Measurements from ENCODE around the gene CCN2. TPM values are rescaled to one million over a fixed set of nuclear protein-coding genes. Genes with fewer than 3 reads are reported as not detected.

The CCN2 gene
- total and polyA plus RNA-seq, 2 experiments from 2014 or later = 147 to 300 TPM

- Histone ChIP-seq H3K4me1 (ENCODE audit: insufficient read depth) (no peaks in the 10 kb centered on the region), H3K9me2 (replicated peaks; ENCODE audit: insufficient read depth) (no peaks in the 10 kb centered on the region), H3K27me3 (peaks cover 24% of the 10 kb centered on the region), H2AFZ (no peak overlapping the region), H3K4me2 (no peak overlapping the region), H3K79me2 (no peaks in the 10 kb centered on the region), H3K9me3 (ENCODE audit: low read depth) (no peaks in the 10 kb centered on the region), H3K27ac (no peak overlapping the region), H3K4me3 (no peak overlapping the region), H3K36me3 (replicated peaks; ENCODE audit: insufficient read depth, low read depth) (no peaks in the 10 kb centered on the region), H4K20me1 (ENCODE audit: insufficient read depth, poor library complexity, severe bottlenecking) (no peaks in the 10 kb centered on the region)
- no peak for DNase-seq (ENCODE audit: low spot score)
- no peak for TF ChIP-seq CTCF (IDR thresholded peaks at IDR 0.05; ENCODE audit: poor library complexity)
Measured at GRCh38 chr6:131900231-131900630, 50.9 kb downstream of the CCN2 start.

GRCh38 chr6:131898718-131899117 lies 52.5 kb downstream of the CCN2 start:
- no peaks in the 10 kb centered on the region for H3K9me3 ChIP-seq (ENCODE audit: low read depth)
- no peaks in the 10 kb centered on the region for H3K9me2 ChIP-seq (replicated peaks; ENCODE audit: insufficient read depth)
- WGBS (ENCODE audit: low lambda C conversion rate, missing lambda C conversion rate) = 94% methylated on average over 1 of the region's 1 CpG
- H4K20me1 ChIP-seq (ENCODE audit: insufficient read depth, poor library complexity, severe bottlenecking) = no peaks in the 10 kb centered on the region
- H3K4me1 ChIP-seq (ENCODE audit: insufficient read depth) = peaks cover 7% of the 10 kb centered on the region
- no peak for DNase-seq (ENCODE audit: low spot score)
- H2AFZ ChIP-seq = no peak overlapping the region
- H3K27me3 ChIP-seq = peaks cover 24% of the 10 kb centered on the region
- no peak overlapping the region for H3K4me2 ChIP-seq
- H3K4me3 ChIP-seq = no peak overlapping the region
- no peak overlapping the region for H3K27ac ChIP-seq
- TF ChIP-seq EZH2 (IDR thresholded peaks at IDR 0.05; ENCODE audit: borderline replicate concordance) (no peak), CTCF (IDR thresholded peaks at IDR 0.05; ENCODE audit: poor library complexity) (no peak), EZH2phosphoT487 (IDR thresholded peaks at IDR 0.05; ENCODE audit: low read depth, severe bottlenecking, unreplicated experiment) (no peak)
- H3K36me3 ChIP-seq (replicated peaks; ENCODE audit: insufficient read depth, low read depth) = no peaks in the 10 kb centered on the region
- no peaks in the 10 kb centered on the region for H3K79me2 ChIP-seq

Other genes with a start within 250 kb of the CCN2 start
- not detected in 2 replicates for gene OR2A4, start 250.0 kb downstream of the CCN2 start, total RNA-seq
- gene OR2A4, start 250.0 kb downstream of the CCN2 start, polyA plus RNA-seq = 1.5 TPM in 1 of 2 replicates, not detected in the other
- gene CTAGE9, start 240.4 kb downstream of the CCN2 start, total RNA-seq = 0.20 and 0.80 TPM in 2 replicates
- gene CTAGE9, start 240.4 kb downstream of the CCN2 start, polyA plus RNA-seq = not detected in 2 replicates
- gene ENPP1, start 143.4 kb downstream of the CCN2 start, total RNA-seq = 86.9 and 91.4 TPM in 2 replicates
- 74.7 and 81.5 TPM in 2 replicates for gene ENPP1, start 143.4 kb downstream of the CCN2 start, polyA plus RNA-seq

All from hepatocyte (in vitro differentiated cells).